ENCODE data around the gene CRTC3. TPM values are rescaled to one million over a fixed set of nuclear protein-coding genes. Genes with fewer than 3 reads are reported as not detected.

CRTC3 gene, protein sequence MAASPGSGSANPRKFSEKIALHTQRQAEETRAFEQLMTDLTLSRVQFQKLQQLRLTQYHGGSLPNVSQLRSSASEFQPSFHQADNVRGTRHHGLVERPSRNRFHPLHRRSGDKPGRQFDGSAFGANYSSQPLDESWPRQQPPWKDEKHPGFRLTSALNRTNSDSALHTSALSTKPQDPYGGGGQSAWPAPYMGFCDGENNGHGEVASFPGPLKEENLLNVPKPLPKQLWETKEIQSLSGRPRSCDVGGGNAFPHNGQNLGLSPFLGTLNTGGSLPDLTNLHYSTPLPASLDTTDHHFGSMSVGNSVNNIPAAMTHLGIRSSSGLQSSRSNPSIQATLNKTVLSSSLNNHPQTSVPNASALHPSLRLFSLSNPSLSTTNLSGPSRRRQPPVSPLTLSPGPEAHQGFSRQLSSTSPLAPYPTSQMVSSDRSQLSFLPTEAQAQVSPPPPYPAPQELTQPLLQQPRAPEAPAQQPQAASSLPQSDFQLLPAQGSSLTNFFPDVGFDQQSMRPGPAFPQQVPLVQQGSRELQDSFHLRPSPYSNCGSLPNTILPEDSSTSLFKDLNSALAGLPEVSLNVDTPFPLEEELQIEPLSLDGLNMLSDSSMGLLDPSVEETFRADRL
- 25.9 TPM for polyA plus RNA-seq

DNA sequence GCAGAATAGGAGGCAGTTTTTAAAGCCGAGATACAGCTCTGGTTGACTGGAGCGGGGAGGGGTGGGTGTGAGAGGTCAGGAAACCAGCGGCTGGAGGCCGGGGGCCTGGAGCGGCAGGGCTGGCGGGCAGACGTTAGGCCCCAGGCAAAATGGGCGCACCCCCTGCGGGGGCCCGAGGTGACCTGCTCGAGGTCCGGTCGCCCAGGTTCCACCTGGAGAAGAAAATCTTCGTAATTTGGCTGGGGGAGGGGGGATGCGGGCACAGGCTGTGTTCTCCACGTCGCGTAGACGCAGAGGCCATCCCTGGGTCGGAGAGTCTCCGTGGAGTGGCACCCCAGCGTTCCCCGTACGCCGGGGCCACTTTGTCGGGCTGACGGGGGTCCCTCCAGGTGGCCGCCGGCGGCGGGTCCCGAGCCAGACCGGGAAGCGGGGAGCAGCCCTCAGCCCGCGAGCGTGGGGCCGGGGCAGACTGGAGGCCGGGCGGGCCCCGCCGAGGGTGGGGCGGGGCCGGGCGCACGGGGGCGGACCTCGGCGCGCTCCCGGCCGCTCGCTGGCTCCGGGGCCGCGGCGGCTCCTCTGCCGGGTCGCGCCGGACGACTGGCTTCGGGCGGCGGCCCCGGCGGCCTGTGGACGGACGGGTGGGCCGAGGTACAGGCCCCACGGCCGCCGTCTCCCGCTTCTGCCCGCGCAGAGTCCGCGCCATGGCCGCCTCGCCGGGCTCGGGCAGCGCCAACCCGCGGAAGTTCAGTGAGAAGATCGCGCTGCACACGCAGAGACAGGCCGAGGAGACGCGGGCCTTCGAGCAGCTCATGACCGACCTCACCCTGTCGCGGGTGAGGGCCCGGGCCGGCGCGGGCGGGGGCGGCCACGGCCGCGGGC, at the start of gene CRTC3:
Gene CRTC3 (plus strand): TSS at position 553 of the 879 bp plus-strand sequence. CDS start 149 bp downstream, at position 702.
- Mint-ChIP-seq H3K4me1 (peaks cover 27 to 37% (median 31%) of the 10 kb centered on the region in 3 donors), H3K36me3 (no peaks in the 10 kb centered on the region), H3K4me3 (peak within 1 kb of the TSS; percentile 88 to 98 (median 96)), H3K27me3 (no peaks in the 10 kb centered on the region), H3K9me3 (no peaks in the 10 kb centered on the region), H3K27ac (peak within 1 kb of the TSS; percentile 13 to 67 (median 54))

DNA sequence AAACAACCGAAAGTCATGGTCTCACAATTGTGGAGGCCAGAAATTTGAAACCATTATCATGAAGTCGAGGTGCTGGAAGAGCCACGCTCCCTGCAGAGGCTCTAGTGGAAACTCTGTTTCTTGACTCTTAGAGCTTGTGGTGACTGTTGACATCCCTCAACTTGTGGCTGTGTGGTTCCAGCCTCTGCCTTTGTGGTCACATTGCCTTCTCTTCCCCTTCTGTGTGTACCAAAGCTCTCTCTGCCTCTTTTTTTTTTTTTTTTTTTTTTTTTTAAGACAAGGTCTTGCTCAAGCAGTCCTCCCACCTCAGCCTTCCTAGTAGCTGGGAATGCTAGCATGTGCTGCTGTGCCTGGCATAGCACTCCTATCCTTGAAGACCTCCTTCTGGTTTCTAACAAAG, 48.7 kb upstream of the CRTC3 start:
- H3K4me3 Mint-ChIP-seq: peak overlapping the region in 2 of 4 donors; percentile 65 to 68
- peaks cover 2% of the 10 kb centered on the region for H3K36me3 Mint-ChIP-seq
- peaks cover 12 to 25% (median 14%) of the 10 kb centered on the region in 3 donors for H3K4me1 Mint-ChIP-seq
- H3K9me3 Mint-ChIP-seq: no peaks in the 10 kb centered on the region
- no peak overlapping the region for H3K27ac Mint-ChIP-seq
- H3K27me3 Mint-ChIP-seq: no peaks in the 10 kb centered on the region

DNA sequence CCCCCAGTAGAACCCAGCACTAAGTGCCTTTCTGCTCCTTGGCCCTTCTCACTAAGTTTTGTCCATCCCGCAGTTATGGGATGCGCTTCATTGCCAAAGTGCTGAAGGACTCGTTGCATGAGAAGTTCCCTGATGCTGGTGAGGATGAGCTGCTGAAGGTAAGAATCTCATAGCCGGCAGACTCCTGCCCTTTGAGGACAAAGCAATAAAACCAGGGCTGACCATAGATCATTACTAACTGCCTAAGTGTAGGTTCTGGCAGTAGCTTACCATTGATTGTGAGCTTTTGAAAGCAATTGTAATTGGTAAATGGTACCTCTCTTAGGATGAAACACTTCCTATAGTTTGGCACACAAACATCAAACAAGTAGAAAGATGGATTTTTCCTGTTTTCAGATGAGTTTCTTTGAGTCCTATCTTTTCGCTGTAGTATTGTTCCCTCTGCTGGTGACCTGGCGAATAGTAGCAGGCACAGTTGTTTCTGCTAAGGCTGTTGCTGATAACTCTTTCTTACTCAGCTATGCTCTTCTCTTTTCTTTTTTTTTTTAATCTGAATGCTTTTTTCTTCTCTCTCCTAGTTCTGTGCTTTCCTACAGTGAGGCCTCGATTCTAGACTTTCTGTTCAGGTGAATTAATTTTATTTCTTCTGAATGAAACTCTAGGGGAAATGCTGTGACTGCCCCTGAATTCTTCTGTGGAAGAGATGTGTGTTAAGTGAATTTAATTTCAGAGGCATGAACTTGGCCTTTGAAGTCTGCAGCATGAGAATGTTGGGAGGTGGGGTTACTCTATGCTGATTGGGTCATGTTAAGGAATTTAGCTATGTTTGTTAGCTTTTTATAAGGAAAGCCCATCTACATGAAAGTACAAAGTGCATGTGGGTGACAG, 47.4 kb upstream of the CRTC3 start:
- Mint-ChIP-seq H3K9me3 (no peaks in the 10 kb centered on the region), H3K27ac (peak overlapping the region in 1 of 3 donors; percentile 50)

DNA sequence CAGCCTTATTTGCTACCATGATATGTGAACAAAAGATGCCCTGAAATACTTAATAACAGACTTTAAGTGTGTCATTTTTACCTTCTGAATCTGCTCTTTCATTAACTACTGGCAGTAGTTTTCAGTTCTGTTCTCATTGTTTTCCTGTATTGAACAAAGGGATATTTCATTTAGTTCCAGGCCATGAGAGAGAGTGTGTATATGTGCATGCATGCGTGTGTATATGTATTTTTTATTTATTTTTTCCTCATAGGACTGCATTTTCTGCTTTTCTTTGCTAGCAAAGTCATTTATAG, 46.8 kb upstream of the CRTC3 start:
- H3K4me3 Mint-ChIP-seq: no peak overlapping the region
- H3K27me3 Mint-ChIP-seq: no peaks in the 10 kb centered on the region
- H3K9me3 Mint-ChIP-seq: no peaks in the 10 kb centered on the region
- peaks cover 12 to 24% (median 15%) of the 10 kb centered on the region in 3 donors for H3K4me1 Mint-ChIP-seq
- H3K36me3 Mint-ChIP-seq: peaks cover 2% of the 10 kb centered on the region
- no peak overlapping the region for H3K27ac Mint-ChIP-seq

More for the DNA sequence above, 47.4 kb upstream of the CRTC3 start:
- Mint-ChIP-seq H3K4me3 (peak overlapping the region in 1 of 4 donors; percentile 13), H3K4me1 (peaks cover 12 to 25% (median 15%) of the 10 kb centered on the region in 3 donors), H3K27me3 (no peaks in the 10 kb centered on the region), H3K36me3 (peaks cover 3% of the 10 kb centered on the region)

DNA sequence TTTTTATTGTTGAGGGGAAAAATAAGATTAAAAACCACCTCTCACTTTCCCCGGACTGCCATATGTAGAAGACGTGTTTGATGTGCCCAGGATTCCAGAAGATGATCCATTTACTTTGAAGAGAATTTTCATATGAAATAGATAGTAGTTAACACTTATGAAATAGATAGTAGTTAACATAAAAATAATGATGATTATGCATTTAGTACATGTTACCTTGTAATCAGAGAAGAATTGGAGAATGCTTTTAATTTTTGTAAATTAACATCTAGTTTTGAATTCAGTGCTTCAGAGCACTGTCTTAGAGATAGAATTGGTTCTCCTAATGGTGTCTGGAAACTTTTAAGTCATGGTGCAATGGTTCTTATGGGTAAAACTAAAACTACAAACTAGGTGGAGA, 46.1 kb upstream of the CRTC3 start:
- Mint-ChIP-seq H3K4me3 (no peak overlapping the region), H3K4me1 (peaks cover 7 to 17% (median 13%) of the 10 kb centered on the region in 3 donors), H3K36me3 (peaks cover 4% of the 10 kb centered on the region), H3K27me3 (no peaks in the 10 kb centered on the region), H3K27ac (no peak overlapping the region), H3K9me3 (no peaks in the 10 kb centered on the region)

DNA sequence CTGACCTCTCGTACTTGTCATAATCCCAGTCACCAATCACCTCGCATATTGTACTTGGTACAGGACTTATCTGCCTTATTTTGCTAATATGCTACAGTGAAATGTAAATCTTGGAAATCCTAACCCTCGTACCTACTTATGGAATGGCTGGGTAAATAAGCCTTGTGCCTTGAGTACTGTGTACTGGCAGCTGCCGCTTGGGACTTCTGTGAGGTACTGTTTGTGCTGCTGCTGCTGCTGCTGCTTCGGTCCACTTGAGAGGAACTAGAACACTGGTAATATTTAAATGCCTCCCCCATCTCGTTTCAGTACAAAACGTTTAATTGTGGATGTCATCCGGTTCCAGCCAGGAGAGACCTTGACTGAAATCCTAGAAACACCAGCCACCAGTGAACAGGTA, 42.5 kb upstream of the CRTC3 start:
- H3K4me3 Mint-ChIP-seq: no peak overlapping the region
- H3K9me3 Mint-ChIP-seq: no peaks in the 10 kb centered on the region
- no peaks in the 10 kb centered on the region for H3K27me3 Mint-ChIP-seq
- H3K4me1 Mint-ChIP-seq: peaks cover 0 to 4% (median 0%) of the 10 kb centered on the region in 3 donors
- H3K27ac Mint-ChIP-seq: peak overlapping the region in 1 of 3 donors; percentile 19
- peaks cover 6% of the 10 kb centered on the region for H3K36me3 Mint-ChIP-seq

DNA sequence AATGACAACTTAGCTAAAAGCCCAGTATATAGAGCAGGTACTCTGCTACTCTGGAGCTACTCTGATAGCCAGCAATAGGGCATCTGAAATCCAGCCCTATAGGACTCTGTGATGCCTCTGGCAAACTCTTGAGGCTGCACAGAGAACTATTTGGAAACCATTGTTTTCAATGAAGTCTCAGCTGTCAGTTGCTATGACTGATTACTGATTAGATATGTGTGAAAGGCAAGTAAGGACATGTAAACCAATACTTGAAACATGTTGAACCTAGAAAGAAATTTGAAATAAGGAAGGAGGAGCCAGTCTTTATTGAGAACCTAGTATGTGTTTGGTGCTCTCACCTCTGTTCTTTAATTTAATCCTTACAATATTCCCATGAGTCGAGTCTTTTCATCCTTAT, 40.2 kb upstream of the CRTC3 start:
- H3K4me1 Mint-ChIP-seq: peaks cover 0 to 4% (median 0%) of the 10 kb centered on the region in 3 donors
- H3K9me3 Mint-ChIP-seq: no peaks in the 10 kb centered on the region
- no peak overlapping the region for H3K4me3 Mint-ChIP-seq
- peak overlapping the region in 1 of 3 donors; percentile 39 for H3K27ac Mint-ChIP-seq
- H3K27me3 Mint-ChIP-seq: no peaks in the 10 kb centered on the region
- peaks cover 7% of the 10 kb centered on the region for H3K36me3 Mint-ChIP-seq

DNA sequence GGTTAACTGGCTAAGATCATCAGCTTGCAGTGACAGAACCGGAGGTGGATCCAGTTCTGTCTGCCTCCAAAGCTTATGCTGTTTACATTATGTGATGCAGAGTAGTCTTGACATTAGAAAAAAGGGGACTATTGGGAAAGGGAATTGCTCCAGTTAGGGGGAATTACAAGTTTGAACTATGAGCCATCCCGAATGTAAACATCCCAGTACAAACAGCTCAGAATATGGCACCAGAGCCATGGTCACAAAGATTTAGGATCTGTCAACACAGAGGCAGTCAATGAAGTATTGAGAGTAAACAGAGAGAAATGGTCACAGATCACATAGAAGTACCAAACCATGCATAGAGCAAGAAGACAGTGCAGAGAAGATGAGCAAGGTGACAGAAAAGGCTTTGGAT, 39.8 kb upstream of the CRTC3 start:
- H3K36me3 Mint-ChIP-seq: peaks cover 7% of the 10 kb centered on the region

DNA sequence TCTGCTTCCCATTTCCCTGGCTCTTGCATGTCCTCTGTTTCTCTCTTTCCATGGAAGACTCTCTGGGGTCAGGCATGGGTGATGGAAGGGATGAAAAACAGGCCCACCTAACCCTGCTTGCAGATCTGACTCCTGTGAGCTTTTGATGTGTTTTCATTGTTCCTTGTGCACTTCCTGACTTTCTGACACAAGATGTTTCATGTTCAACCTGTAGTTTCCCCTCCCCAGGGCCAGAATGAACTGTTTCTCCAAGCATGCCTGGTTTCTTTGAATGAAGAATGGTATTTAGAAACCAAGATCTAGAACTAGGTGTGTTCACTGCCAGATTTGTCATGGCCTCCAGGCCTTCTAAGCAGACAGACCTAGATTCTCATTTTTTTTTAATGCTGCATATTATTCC, 36.1 kb upstream of the CRTC3 start:
- no peak overlapping the region for H3K4me3 Mint-ChIP-seq
- H3K27me3 Mint-ChIP-seq: no peaks in the 10 kb centered on the region
- H3K9me3 Mint-ChIP-seq: no peaks in the 10 kb centered on the region
- peak overlapping the region in 1 of 3 donors; percentile 68 for H3K27ac Mint-ChIP-seq
- peaks cover 0 to 2% (median 1%) of the 10 kb centered on the region in 3 donors for H3K4me1 Mint-ChIP-seq
- H3K36me3 Mint-ChIP-seq: peaks cover 3% of the 10 kb centered on the region

More for the DNA sequence above, 39.8 kb upstream of the CRTC3 start:
- Mint-ChIP-seq H3K27me3 (no peaks in the 10 kb centered on the region), H3K4me1 (peaks cover 0 to 4% (median 0%) of the 10 kb centered on the region in 3 donors), H3K4me3 (no peak overlapping the region), H3K27ac (no peak overlapping the region), H3K9me3 (no peaks in the 10 kb centered on the region)

DNA sequence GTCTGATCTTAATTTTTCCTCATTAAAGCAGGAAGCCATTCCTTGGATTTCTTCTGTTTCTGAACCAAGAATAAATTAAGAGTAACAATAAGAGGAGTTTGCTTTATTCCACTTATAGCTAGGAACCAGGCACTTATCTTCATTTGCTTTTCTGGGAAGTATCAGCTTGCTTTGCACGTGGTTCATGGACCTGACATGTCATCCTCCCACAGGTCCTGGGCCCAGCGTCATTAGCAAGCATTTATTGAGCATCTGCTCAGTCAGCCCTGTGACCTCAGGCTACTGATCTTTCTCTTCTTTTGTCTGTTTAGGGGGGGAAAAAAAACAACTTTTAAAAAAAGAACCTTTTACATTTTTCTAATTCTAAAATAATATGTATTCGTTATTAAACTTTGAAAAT, 34.7 kb upstream of the CRTC3 start:
- peaks cover 1% of the 10 kb centered on the region for H3K36me3 Mint-ChIP-seq
- no peak overlapping the region for H3K27ac Mint-ChIP-seq
- H3K4me1 Mint-ChIP-seq: peaks cover 0 to 1% (median 0%) of the 10 kb centered on the region in 3 donors
- no peak overlapping the region for H3K4me3 Mint-ChIP-seq
- no peaks in the 10 kb centered on the region for H3K9me3 Mint-ChIP-seq
- H3K27me3 Mint-ChIP-seq: no peaks in the 10 kb centered on the region

DNA sequence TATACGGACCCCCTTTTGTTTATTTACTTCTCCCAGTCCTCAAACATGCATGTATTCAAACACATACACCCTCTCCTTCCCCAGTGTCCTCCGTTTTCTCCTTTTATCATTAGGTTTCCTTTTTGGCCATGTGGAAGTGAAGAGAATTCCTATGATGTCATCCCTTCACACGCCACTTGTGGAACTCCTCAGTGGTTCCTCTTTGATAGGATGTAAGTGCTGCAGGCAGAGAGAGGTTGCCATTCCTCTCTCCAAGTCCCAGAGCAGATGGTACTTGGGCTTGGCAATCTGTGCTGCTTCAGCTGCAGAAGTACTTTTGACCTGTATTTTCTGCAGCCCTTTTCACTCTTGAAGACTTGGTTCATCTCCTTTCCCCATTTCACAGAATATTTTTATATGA, 32.9 kb upstream of the CRTC3 start:
- H3K9me3 Mint-ChIP-seq: no peaks in the 10 kb centered on the region
- peaks cover 2% of the 10 kb centered on the region for H3K36me3 Mint-ChIP-seq
- H3K27ac Mint-ChIP-seq: no peak overlapping the region
- no peak overlapping the region for H3K4me3 Mint-ChIP-seq
- H3K27me3 Mint-ChIP-seq: no peaks in the 10 kb centered on the region
- H3K4me1 Mint-ChIP-seq: peaks cover 0 to 1% (median 0%) of the 10 kb centered on the region in 3 donors

DNA sequence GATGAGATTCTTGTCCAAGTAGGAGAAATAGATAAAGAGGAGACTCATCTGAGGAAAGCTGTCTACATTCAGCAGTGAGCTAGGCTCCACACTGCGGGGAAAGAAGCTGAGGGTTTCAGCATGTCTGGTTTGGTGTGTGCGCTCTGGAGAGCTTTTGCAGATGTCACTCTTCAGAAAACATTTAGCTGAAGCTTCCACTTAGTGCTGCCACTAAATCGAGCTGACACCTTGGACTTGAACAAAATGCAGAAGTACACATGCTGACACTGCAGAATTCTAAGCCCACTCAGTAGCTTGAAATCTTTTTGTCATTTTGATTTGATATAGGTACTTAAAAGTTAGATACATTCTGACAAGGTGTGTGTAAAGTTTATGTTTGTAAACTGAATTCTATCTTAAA, 32.3 kb upstream of the CRTC3 start:
- peaks cover 4% of the 10 kb centered on the region for H3K36me3 Mint-ChIP-seq
- H3K4me3 Mint-ChIP-seq: no peak overlapping the region
- H3K9me3 Mint-ChIP-seq: no peaks in the 10 kb centered on the region
- H3K27ac Mint-ChIP-seq: no peak overlapping the region
- H3K27me3 Mint-ChIP-seq: no peaks in the 10 kb centered on the region
- H3K4me1 Mint-ChIP-seq: peaks cover 0 to 1% (median 0%) of the 10 kb centered on the region in 3 donors

DNA sequence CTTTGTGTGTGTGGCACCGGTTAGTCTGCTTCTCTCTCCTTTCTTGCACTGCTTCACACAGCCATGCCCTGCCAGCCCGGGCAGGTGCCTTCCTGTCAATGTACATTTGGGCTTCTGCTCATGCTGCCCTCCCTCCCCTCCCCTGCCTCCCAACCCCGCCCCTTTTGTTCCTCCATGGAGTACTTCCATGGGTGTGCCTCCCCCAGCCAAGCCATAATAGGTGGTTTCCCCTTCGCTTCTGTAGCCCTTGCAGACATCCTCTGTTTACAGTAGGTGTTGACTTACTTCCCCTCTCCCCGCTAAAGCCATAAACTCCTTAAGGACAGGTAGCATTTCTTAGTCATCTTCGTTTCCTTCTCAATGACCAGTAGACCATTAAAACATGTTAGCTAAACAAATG, 31.8 kb upstream of the CRTC3 start:
- Mint-ChIP-seq H3K9me3 (no peaks in the 10 kb centered on the region), H3K4me3 (no peak overlapping the region), H3K36me3 (peaks cover 3% of the 10 kb centered on the region), H3K4me1 (peaks cover 0 to 1% (median 0%) of the 10 kb centered on the region in 3 donors), H3K27me3 (no peaks in the 10 kb centered on the region), H3K27ac (peak overlapping the region in 1 of 3 donors; percentile 11)

DNA sequence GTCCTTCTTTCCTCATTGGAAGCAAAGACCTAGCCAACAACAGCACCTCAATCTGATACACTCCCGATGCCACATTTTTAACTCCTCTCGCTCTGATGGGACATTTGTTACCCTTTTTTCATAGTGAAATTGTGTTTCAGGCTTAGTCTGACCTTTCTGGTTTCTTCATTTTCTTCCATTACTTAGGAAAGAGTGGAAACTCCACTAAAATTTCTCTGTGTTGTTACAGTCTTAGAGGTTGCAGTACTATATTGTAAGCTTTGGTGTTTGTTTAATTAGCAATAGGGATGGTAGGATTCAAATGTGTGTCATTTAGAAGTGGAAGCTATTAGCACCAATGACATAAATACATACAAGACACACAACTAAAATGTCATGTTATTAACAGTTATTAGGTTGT, 29.6 kb upstream of the CRTC3 start:
- H3K4me3 Mint-ChIP-seq: no peak overlapping the region
- peaks cover 3% of the 10 kb centered on the region for H3K36me3 Mint-ChIP-seq
- no peaks in the 10 kb centered on the region for H3K9me3 Mint-ChIP-seq
- H3K27ac Mint-ChIP-seq: no peak overlapping the region
- H3K27me3 Mint-ChIP-seq: no peaks in the 10 kb centered on the region
- peaks cover 0 to 1% (median 0%) of the 10 kb centered on the region in 3 donors for H3K4me1 Mint-ChIP-seq
